GM18868 (cell line): ENCODE data around the gene TOR1AIP2.
A peak's percentile ranks its signal among the peaks of the same experiment; 100 is the strongest.
"Not testable (repeated sequence)": the region's sequence is repeated elsewhere in the genome, so short reads cannot be mapped to it uniquely, and the experiment has no call there.

Experiments
- ATAC-seq: cut with Tn5 transposase; IDR thresholded peaks from one replicate; pipeline ENCODE4 v1.9.1; 2021; ENCODE audit warnings: mild to moderate bottlenecking, moderate library complexity; ENCODE audit not compliant: unreplicated experiment

Gene TOR1AIP2

GRCh38 chr1:179876300-179876715 is 1.3 kb downstream of the TOR1AIP2 start:
- no peak for ATAC-seq

GRCh38 chr1:179875596-179876299 is 1.9 kb downstream of the TOR1AIP2 start:
- no peak for ATAC-seq

- no peak for ATAC-seq
Observed at GRCh38 chr1:179873438-179873851, 4.2 kb downstream of the TOR1AIP2 start.

GRCh38 chr1:179872558-179872957 is 5.0 kb downstream of the TOR1AIP2 start:
- peak; percentile 47 for ATAC-seq

GRCh38 chr1:179871940-179872339 is 5.7 kb downstream of the TOR1AIP2 start:
- ATAC-seq = no peak

- ATAC-seq = no peak
Observed at GRCh38 chr1:179870870-179871269, 6.7 kb downstream of the TOR1AIP2 start.

GRCh38 chr1:179867493-179868330 is 9.9 kb downstream of the TOR1AIP2 start:
- ATAC-seq = peak; percentile 65

- no peak for ATAC-seq
Observed at GRCh38 chr1:179866616-179867015, 11.0 kb downstream of the TOR1AIP2 start.

- ATAC-seq = no peak
Observed at GRCh38 chr1:179865377-179865776, 12.2 kb downstream of the TOR1AIP2 start.

- ATAC-seq = no peak
Observed at GRCh38 chr1:179860652-179861051, 17.0 kb downstream of the TOR1AIP2 start.

- no peak for ATAC-seq
Observed at GRCh38 chr1:179857009-179857408, 20.6 kb downstream of the TOR1AIP2 start.

GRCh38 chr1:179856296-179856695 is 21.3 kb downstream of the TOR1AIP2 start:
- ATAC-seq = no peak

- not testable (repeated sequence) for ATAC-seq
Observed at GRCh38 chr1:179855831-179856230, 21.8 kb downstream of the TOR1AIP2 start.

- ATAC-seq = no peak
Observed at GRCh38 chr1:179853102-179853501, 24.5 kb downstream of the TOR1AIP2 start.

GRCh38 chr1:179848233-179848632 is 29.4 kb downstream of the TOR1AIP2 start:
- ATAC-seq = no peak

- no peak for ATAC-seq
Observed at GRCh38 chr1:179840107-179840506, 37.5 kb downstream of the TOR1AIP2 start.

- ATAC-seq = not testable (repeated sequence)
Observed at GRCh38 chr1:179836686-179837445, 40.7 kb downstream of the TOR1AIP2 start.

- ATAC-seq = no peak
Observed at GRCh38 chr1:179831852-179832699, 45.5 kb downstream of the TOR1AIP2 start.

- no peak for ATAC-seq
Observed at GRCh38 chr1:179831225-179831624, 46.4 kb downstream of the TOR1AIP2 start.

GRCh38 chr1:179828554-179829110 is 49.0 kb downstream of the TOR1AIP2 start:
- no peak for ATAC-seq
